Stimulated activated CD4-positive, alpha-beta T cell treated with anti-CD3 and anti-CD28 coated beads, Interleukin-1b, Interleukin-23, amount 100 ng/mL, for 24 hours (primary cell): ENCODE measurements around the gene CHD8.

ENCODE experiments used
- DNase-seq, 4 experiments: peaks; one replicate each; pipeline ENCODE4 v3.0.0-alpha.2; 2020; ENCODE audit warnings: low read depth in 4 of 4, low spot score in 1 of 4

Gene CHD8

GRCh38 chr14:21440859-21441258 is 15.1 kb downstream of the CHD8 start:
- DNase-seq, result no peak

- peak; percentile 96 to 100 (median 99) for DNase-seq
These were observed 18.6 kb downstream of the CHD8 start for GRCh38 chr14:21437063-21437901.

GRCh38 chr14:21436567-21437062 is 19.3 kb downstream of the CHD8 start:
- DNase-seq, result no peak

GRCh38 chr14:21431126-21431525 is 24.8 kb downstream of the CHD8 start:
- no peak for DNase-seq

- no peak for DNase-seq
These were observed 27.0 kb downstream of the CHD8 start for GRCh38 chr14:21428930-21429329.

GRCh38 chr14:21426692-21427091 is 29.2 kb downstream of the CHD8 start:
- no peak for DNase-seq

GRCh38 chr14:21419528-21419927 is 36.4 kb downstream of the CHD8 start:
- DNase-seq, result no peak

- no peak for DNase-seq
These were observed 40.6 kb downstream of the CHD8 start for GRCh38 chr14:21415329-21415728.

GRCh38 chr14:21414137-21414631 is 41.7 kb downstream of the CHD8 start:
- no peak for DNase-seq

GRCh38 chr14:21408147-21408546 is 47.8 kb downstream of the CHD8 start:
- DNase-seq, result no peak

- no peak for DNase-seq
These were observed 49.7 kb downstream of the CHD8 start for GRCh38 chr14:21406213-21406612.

- DNase-seq, result no peak
These were observed 50.8 kb downstream of the CHD8 start for GRCh38 chr14:21405097-21405496.

- DNase-seq, result no peak
These were observed 56.5 kb downstream of the CHD8 start for GRCh38 chr14:21399311-21399870.

GRCh38 chr14:21398901-21399300 is 57.0 kb downstream of the CHD8 start:
- no peak for DNase-seq

GRCh38 chr14:21395450-21395849 is 60.5 kb downstream of the CHD8 start:
- DNase-seq, result no peak

- DNase-seq, result no peak
These were observed 70.6 kb downstream of the CHD8 start for GRCh38 chr14:21385188-21385904.

GRCh38 chr14:21384494-21384851 is 71.5 kb downstream of the CHD8 start:
- DNase-seq, result peak in 1 of 4 experiments; percentile 19

- peak; percentile 78 to 94 (median 88) for DNase-seq
These were observed 72.0 kb downstream of the CHD8 start, which contains the start of gene SUPT16H for GRCh38 chr14:21383848-21384493. Gene SUPT16H, minus strand, starts transcription at chr14:21384019. Its CDS starts 92 bp downstream, at chr14:21383927.

- DNase-seq, result peak; percentile 21 to 36 (median 29)
These were observed 72.8 kb downstream of the CHD8 start for GRCh38 chr14:21382886-21383847.

- no peak for DNase-seq
These were observed 73.8 kb downstream of the CHD8 start for GRCh38 chr14:21382095-21382494.
